Measurements from ENCODE around the gene RTN1.

The RTN1 gene

DNA sequence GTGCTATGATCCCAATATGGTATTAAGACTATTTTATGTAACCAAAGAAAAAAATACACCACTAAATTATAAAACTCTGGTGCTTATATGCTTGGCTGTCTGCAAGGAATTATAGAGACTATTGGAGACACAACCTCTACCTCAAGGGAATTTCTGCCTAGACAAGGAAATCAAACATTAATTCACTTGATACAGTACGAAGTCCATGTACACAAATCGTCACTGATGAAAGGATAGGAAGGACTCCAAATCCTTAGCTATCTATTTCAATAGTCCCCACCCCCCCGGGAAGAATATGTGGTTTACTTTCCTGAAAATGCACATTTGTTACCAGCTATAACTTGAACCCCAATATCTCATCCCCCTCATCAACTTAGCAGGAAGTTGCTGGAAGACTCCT lies 21.9 kb downstream of the RTN1 start:
- no peaks in the 10 kb centered on the region for H3K36me3 ChIP-seq (ENCODE audit: control insufficient read depth, low read depth, low read length)
- H3K9me3 ChIP-seq (ENCODE audit: control insufficient read depth, low read depth, low read length) = no peaks in the 10 kb centered on the region
- H3K9ac ChIP-seq (ENCODE audit: low read length) = no peak overlapping the region
- no peak overlapping the region for H3K4me3 ChIP-seq (ENCODE audit: low read length)
- no peak overlapping the region for H3K27ac ChIP-seq (ENCODE audit: low read length)
- H3K27me3 ChIP-seq (ENCODE audit: control insufficient read depth, insufficient read depth, low read length) = no peaks in the 10 kb centered on the region
- no peaks in the 10 kb centered on the region for H3K4me1 ChIP-seq (ENCODE audit: control insufficient read depth, low read depth, low read length)

- H3K4me1 ChIP-seq (ENCODE audit: control insufficient read depth, low read depth, low read length) = no peaks in the 10 kb centered on the region
- no peaks in the 10 kb centered on the region for H3K27me3 ChIP-seq (ENCODE audit: control insufficient read depth, insufficient read depth, low read length)
- no peaks in the 10 kb centered on the region for H3K9me3 ChIP-seq (ENCODE audit: control insufficient read depth, low read depth, low read length)
- H3K27ac ChIP-seq (ENCODE audit: low read length) = no peak overlapping the region
- H3K4me3 ChIP-seq (ENCODE audit: low read length) = no peak overlapping the region
- H3K36me3 ChIP-seq (ENCODE audit: control insufficient read depth, low read depth, low read length) = no peaks in the 10 kb centered on the region
- H3K9ac ChIP-seq (ENCODE audit: low read length) = no peak overlapping the region
These were observed 22.9 kb downstream of the RTN1 start for GRCh38 chr14:59847711-59848110.

GRCh38 chr14:59846595-59846994 lies 24.0 kb downstream of the RTN1 start:
- Histone ChIP-seq H3K4me3 (ENCODE audit: low read length) (no peak overlapping the region), H3K9ac (ENCODE audit: low read length) (no peak overlapping the region), H3K27me3 (ENCODE audit: control insufficient read depth, insufficient read depth, low read length) (no peaks in the 10 kb centered on the region), H3K27ac (ENCODE audit: low read length) (no peak overlapping the region), H3K36me3 (ENCODE audit: control insufficient read depth, low read depth, low read length) (no peaks in the 10 kb centered on the region), H3K9me3 (ENCODE audit: control insufficient read depth, low read depth, low read length) (no peaks in the 10 kb centered on the region), H3K4me1 (ENCODE audit: control insufficient read depth, low read depth, low read length) (no peaks in the 10 kb centered on the region)

GRCh38 chr14:59845245-59845644 lies 25.3 kb downstream of the RTN1 start:
- no peaks in the 10 kb centered on the region for H3K9me3 ChIP-seq (ENCODE audit: control insufficient read depth, low read depth, low read length)
- no peak overlapping the region for H3K27ac ChIP-seq (ENCODE audit: low read length)
- no peak overlapping the region for H3K9ac ChIP-seq (ENCODE audit: low read length)
- no peaks in the 10 kb centered on the region for H3K4me1 ChIP-seq (ENCODE audit: control insufficient read depth, low read depth, low read length)
- H3K36me3 ChIP-seq (ENCODE audit: control insufficient read depth, low read depth, low read length) = no peaks in the 10 kb centered on the region
- H3K4me3 ChIP-seq (ENCODE audit: low read length) = no peak overlapping the region
- H3K27me3 ChIP-seq (ENCODE audit: control insufficient read depth, insufficient read depth, low read length) = no peaks in the 10 kb centered on the region

GRCh38 chr14:59844186-59844812 lies 26.3 kb downstream of the RTN1 start:
- H3K27ac ChIP-seq (ENCODE audit: low read length) = no peak overlapping the region

GRCh38 chr14:59836116-59836515 lies 34.5 kb downstream of the RTN1 start:
- Histone ChIP-seq H3K4me1 (ENCODE audit: control insufficient read depth, low read depth, low read length) (no peaks in the 10 kb centered on the region), H3K27ac (ENCODE audit: low read length) (no peak overlapping the region), H3K27me3 (ENCODE audit: control insufficient read depth, insufficient read depth, low read length) (no peaks in the 10 kb centered on the region), H3K9me3 (ENCODE audit: control insufficient read depth, low read depth, low read length) (no peaks in the 10 kb centered on the region), H3K4me3 (ENCODE audit: low read length) (no peak overlapping the region), H3K36me3 (ENCODE audit: control insufficient read depth, low read depth, low read length) (no peaks in the 10 kb centered on the region), H3K9ac (ENCODE audit: low read length) (no peak overlapping the region)

More at GRCh38 chr14:59844186-59844812, 26.3 kb downstream of the RTN1 start:
- Histone ChIP-seq H3K9me3 (ENCODE audit: control insufficient read depth, low read depth, low read length) (no peaks in the 10 kb centered on the region), H3K9ac (ENCODE audit: low read length) (no peak overlapping the region), H3K4me1 (ENCODE audit: control insufficient read depth, low read depth, low read length) (no peaks in the 10 kb centered on the region), H3K27me3 (ENCODE audit: control insufficient read depth, insufficient read depth, low read length) (no peaks in the 10 kb centered on the region), H3K36me3 (ENCODE audit: control insufficient read depth, low read depth, low read length) (no peaks in the 10 kb centered on the region), H3K4me3 (ENCODE audit: low read length) (no peak overlapping the region)

DNA sequence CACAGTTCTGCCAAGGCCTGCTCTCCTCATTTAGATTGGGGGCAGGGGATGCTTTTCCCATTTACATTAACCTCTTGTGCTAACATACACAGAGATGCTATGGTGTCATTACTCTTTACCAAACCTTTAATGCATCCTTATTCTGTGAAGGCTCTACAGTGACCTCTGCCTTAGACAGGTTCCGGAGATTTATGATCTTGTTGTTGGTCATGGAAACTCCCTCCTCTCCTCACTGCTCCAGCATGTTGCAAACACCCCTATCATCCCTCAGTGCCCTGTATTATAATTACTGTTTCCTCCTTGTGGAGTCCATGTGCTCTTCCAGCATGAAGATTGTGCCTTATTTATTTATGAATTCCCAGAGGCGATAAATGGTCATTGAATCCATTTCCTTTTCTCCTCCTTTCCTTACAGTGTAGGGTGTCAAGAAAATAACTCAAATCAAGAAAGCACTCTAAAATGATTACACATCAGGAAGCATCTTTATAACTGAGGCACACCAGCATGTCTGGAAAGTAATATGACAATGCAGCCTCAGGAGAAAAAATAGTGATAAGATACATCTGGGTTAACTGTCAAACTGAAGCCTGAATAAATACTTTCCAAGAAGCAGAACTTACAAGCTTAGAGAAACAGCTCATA lies 37.8 kb downstream of the RTN1 start:
- H3K4me3 ChIP-seq (ENCODE audit: low read length) = no peak overlapping the region
- H3K27ac ChIP-seq (ENCODE audit: low read length) = no peak overlapping the region
- no peaks in the 10 kb centered on the region for H3K27me3 ChIP-seq (ENCODE audit: control insufficient read depth, insufficient read depth, low read length)
- H3K9me3 ChIP-seq (ENCODE audit: control insufficient read depth, low read depth, low read length) = no peaks in the 10 kb centered on the region
- no peak overlapping the region for H3K9ac ChIP-seq (ENCODE audit: low read length)
- peaks cover 11% of the 10 kb centered on the region for H3K4me1 ChIP-seq (ENCODE audit: control insufficient read depth, low read depth, low read length)
- H3K36me3 ChIP-seq (ENCODE audit: control insufficient read depth, low read depth, low read length) = no peaks in the 10 kb centered on the region

DNA sequence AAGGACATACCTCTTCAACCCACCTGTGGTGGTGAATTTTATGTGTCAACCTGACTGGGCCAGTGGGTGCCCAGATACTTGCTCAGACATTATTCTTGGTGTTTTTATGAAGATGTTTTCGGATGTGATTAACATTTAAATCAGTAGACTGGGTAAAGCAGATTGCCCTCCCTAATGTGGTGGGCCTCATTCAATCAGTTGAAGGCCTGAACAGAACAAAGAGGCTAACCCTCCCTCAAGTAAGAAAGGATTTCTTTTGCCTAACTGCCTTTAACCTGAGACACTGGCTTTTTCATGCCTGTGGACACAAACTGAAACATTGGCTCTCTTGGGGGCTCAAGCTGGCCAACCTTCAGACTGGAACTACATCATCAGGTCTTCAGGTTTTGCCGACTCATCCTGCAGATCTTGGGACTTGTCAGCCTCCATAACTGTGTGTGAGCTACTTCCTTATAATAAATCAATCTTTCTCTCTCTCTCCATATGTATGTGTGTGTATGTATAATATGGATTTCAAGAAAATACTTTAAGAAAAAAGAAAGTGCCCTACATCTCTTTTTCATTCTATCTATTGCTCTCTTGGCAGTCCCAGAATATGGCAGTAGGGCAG lies 39.4 kb downstream of the RTN1 start:
- H3K27ac ChIP-seq (ENCODE audit: low read length) = no peak overlapping the region
- H3K36me3 ChIP-seq (ENCODE audit: control insufficient read depth, low read depth, low read length) = no peaks in the 10 kb centered on the region
- no peak overlapping the region for H3K4me3 ChIP-seq (ENCODE audit: low read length)
- H3K27me3 ChIP-seq (ENCODE audit: control insufficient read depth, insufficient read depth, low read length) = no peaks in the 10 kb centered on the region
- H3K9ac ChIP-seq (ENCODE audit: low read length) = no peak overlapping the region
- H3K9me3 ChIP-seq (ENCODE audit: control insufficient read depth, low read depth, low read length) = no peaks in the 10 kb centered on the region
- peaks cover 11% of the 10 kb centered on the region for H3K4me1 ChIP-seq (ENCODE audit: control insufficient read depth, low read depth, low read length)

DNA sequence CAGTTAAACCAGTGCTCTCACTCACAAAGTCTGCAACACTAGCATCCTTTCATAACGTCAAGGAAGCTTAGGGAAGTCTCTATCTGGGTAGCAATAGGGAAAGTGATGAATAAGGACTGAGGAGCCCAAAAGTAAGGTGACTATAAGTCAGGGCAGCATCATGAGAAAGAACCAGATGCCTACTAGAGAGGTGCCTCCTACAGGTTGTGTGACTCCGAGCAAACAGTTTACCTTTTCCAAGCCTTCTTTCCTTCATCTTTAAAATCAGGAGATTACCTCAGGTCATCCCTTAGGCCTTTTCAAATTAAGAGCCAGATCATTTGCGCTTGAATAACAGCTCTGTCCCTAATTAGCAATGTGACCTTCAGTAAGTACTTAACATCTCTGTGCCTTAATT lies 40.2 kb downstream of the RTN1 start:
- Histone ChIP-seq H3K4me3 (ENCODE audit: low read length) (no peak overlapping the region), H3K36me3 (ENCODE audit: control insufficient read depth, low read depth, low read length) (no peaks in the 10 kb centered on the region), H3K27me3 (ENCODE audit: control insufficient read depth, insufficient read depth, low read length) (no peaks in the 10 kb centered on the region), H3K9ac (ENCODE audit: low read length) (no peak overlapping the region), H3K27ac (ENCODE audit: low read length) (no peak overlapping the region), H3K9me3 (ENCODE audit: control insufficient read depth, low read depth, low read length) (no peaks in the 10 kb centered on the region), H3K4me1 (ENCODE audit: control insufficient read depth, low read depth, low read length) (peaks cover 11% of the 10 kb centered on the region)

DNA sequence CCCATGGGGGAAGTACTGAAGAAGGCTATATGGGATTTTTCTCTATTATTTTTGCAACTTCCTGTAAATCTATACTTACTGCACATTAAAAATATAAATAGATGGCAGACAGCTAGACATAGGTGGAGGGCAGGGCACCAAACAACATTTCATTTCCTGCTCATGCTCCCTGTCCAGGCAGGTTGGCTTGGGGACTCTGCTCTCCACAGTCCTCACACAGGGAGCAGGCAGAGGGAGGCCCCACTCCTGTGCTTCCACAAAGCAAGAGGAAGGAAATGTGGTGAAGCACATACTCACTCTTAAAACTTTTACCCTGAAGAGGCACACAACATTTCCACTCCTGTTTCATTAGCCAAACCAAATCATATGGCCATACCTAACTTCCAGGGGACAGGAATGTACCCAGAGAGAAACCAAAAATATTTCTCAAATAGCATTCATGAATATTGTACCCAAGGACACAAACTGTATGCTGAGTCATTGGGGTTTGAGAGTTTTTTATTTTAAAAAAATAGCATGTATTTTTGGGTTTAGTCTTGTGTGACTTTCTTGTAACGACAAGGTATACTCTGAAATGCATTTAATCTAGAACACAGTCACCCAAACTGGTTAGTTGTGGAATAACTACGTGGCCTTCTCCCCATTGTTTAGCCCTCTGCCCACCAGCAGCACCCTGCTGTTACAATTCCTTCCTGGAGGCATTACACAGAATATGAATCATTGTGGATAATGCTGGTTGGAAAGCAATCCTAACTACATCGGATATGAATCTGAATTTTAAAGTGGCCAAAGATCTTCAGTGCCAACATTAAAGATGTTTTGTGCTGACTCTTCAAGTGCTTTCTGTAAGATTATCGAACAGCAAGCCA lies 40.9 kb downstream of the RTN1 start:
- Histone ChIP-seq H3K27me3 (ENCODE audit: control insufficient read depth, insufficient read depth, low read length) (no peaks in the 10 kb centered on the region), H3K9me3 (ENCODE audit: control insufficient read depth, low read depth, low read length) (no peaks in the 10 kb centered on the region), H3K4me3 (ENCODE audit: low read length) (no peak overlapping the region), H3K27ac (ENCODE audit: low read length) (peak overlapping the region; percentile 20), H3K9ac (ENCODE audit: low read length) (no peak overlapping the region), H3K4me1 (ENCODE audit: control insufficient read depth, low read depth, low read length) (peaks cover 11% of the 10 kb centered on the region), H3K36me3 (ENCODE audit: control insufficient read depth, low read depth, low read length) (no peaks in the 10 kb centered on the region)

- no peaks in the 10 kb centered on the region for H3K27me3 ChIP-seq (ENCODE audit: control insufficient read depth, insufficient read depth, low read length)
- H3K4me1 ChIP-seq (ENCODE audit: control insufficient read depth, low read depth, low read length) = peaks cover 11% of the 10 kb centered on the region
- no peaks in the 10 kb centered on the region for H3K9me3 ChIP-seq (ENCODE audit: control insufficient read depth, low read depth, low read length)
- no peaks in the 10 kb centered on the region for H3K36me3 ChIP-seq (ENCODE audit: control insufficient read depth, low read depth, low read length)
- no peak overlapping the region for H3K9ac ChIP-seq (ENCODE audit: low read length)
- H3K27ac ChIP-seq (ENCODE audit: low read length) = no peak overlapping the region
- no peak overlapping the region for H3K4me3 ChIP-seq (ENCODE audit: low read length)
These were observed 42.3 kb downstream of the RTN1 start for GRCh38 chr14:59828276-59828675.
